Measurements from ENCODE around the gene GNAI3. TPM values are rescaled to one million over a fixed set of nuclear protein-coding genes. Genes with fewer than 3 reads are reported as not detected.

GNAI3 gene
- total and polyA plus RNA-seq, 4 donors: 2.7 to 10.4 (median 6.5) TPM

- DNase-seq (peak; percentile 60 to 77 (median 63)), ATAC-seq (ENCODE audit: insufficient read depth, low FRiP score) (no peak)
- Histone ChIP-seq H3K9ac (ENCODE audit: insufficient read depth in 1 of 2, low read length in 2 of 2) (no peak overlapping the region), H3K4me1 (ENCODE audit: control insufficient read depth in 5 of 5, insufficient read depth in 5 of 5, low read length in 5 of 5) (peaks cover 0 to 9% (median 3%) of the 10 kb centered on the region in 5 donors), H3K36me3 (ENCODE audit: control insufficient read depth in 4 of 4, insufficient read depth in 4 of 4, low read length in 4 of 4) (no peaks in the 10 kb centered on the region), H3K27me3 (ENCODE audit: control insufficient read depth in 3 of 3, insufficient read depth in 3 of 3, low read length in 2 of 3) (no peaks in the 10 kb centered on the region), H3K4me3 (no peak overlapping the region), H3K9me3 (ENCODE audit: control insufficient read depth in 4 of 4, insufficient read depth in 3 of 4, low read length in 3 of 4) (no peaks in the 10 kb centered on the region), H3K27ac (ENCODE audit: low read depth in 1 of 2, low read length in 1 of 2) (no peak overlapping the region)
- TF ChIP-seq CTCF (IDR thresholded peaks at IDR 0.05; ENCODE audit: control extremely low read depth, extremely low read depth): peak; percentile 86
- 22 to 33% methylated on average over 5 of the region's 5 CpGs for WGBS, 2 donors
Measured at GRCh38 chr1:109640285-109640865, 92.0 kb downstream of the GNAI3 start.

GRCh38 chr1:109641078-109641740, 92.8 kb downstream of the GNAI3 start:
- TF ChIP-seq CTCF (IDR thresholded peaks at IDR 0.05; ENCODE audit: control extremely low read depth, extremely low read depth): no peak
- no peaks in the 10 kb centered on the region for H3K27me3 ChIP-seq (ENCODE audit: control insufficient read depth in 3 of 3, insufficient read depth in 3 of 3, low read length in 2 of 3)
- 83 to 97% methylated on average over 2 of the region's 2 CpGs for WGBS, 2 donors
- ATAC-seq (ENCODE audit: insufficient read depth, low FRiP score) (no peak), DNase-seq (no peak)
- H3K4me1 ChIP-seq (ENCODE audit: control insufficient read depth in 5 of 5, insufficient read depth in 5 of 5, low read length in 5 of 5): peaks cover 0 to 9% (median 3%) of the 10 kb centered on the region in 5 donors
- H3K36me3 ChIP-seq (ENCODE audit: control insufficient read depth in 4 of 4, insufficient read depth in 4 of 4, low read length in 4 of 4): no peaks in the 10 kb centered on the region
- H3K9me3 ChIP-seq (ENCODE audit: control insufficient read depth in 4 of 4, insufficient read depth in 3 of 4, low read length in 3 of 4): no peaks in the 10 kb centered on the region
- H3K27ac ChIP-seq (ENCODE audit: low read depth in 1 of 2, low read length in 1 of 2): no peak overlapping the region
- H3K9ac ChIP-seq (ENCODE audit: insufficient read depth in 1 of 2, low read length in 2 of 2): no peak overlapping the region
- no peak overlapping the region for H3K4me3 ChIP-seq

GRCh38 chr1:109641861-109642260, 93.4 kb downstream of the GNAI3 start:
- peaks cover 0 to 9% (median 3%) of the 10 kb centered on the region in 5 donors for H3K4me1 ChIP-seq (ENCODE audit: control insufficient read depth in 5 of 5, insufficient read depth in 5 of 5, low read length in 5 of 5)
- H3K27ac ChIP-seq (ENCODE audit: low read depth in 1 of 2, low read length in 1 of 2): no peak overlapping the region
- H3K27me3 ChIP-seq (ENCODE audit: control insufficient read depth in 3 of 3, insufficient read depth in 3 of 3, low read length in 2 of 3): no peaks in the 10 kb centered on the region
- no peak overlapping the region for H3K4me3 ChIP-seq
- no peaks in the 10 kb centered on the region for H3K9me3 ChIP-seq (ENCODE audit: control insufficient read depth in 4 of 4, insufficient read depth in 3 of 4, low read length in 3 of 4)
- WGBS, 2 donors: 53 to 75% methylated on average over 2 of the region's 2 CpGs
- DNase-seq (no peak), ATAC-seq (ENCODE audit: insufficient read depth, low FRiP score) (no peak)
- no peak overlapping the region for H3K9ac ChIP-seq (ENCODE audit: insufficient read depth in 1 of 2, low read length in 2 of 2)
- TF ChIP-seq CTCF (IDR thresholded peaks at IDR 0.05; ENCODE audit: control extremely low read depth, extremely low read depth): no peak
- H3K36me3 ChIP-seq (ENCODE audit: control insufficient read depth in 4 of 4, insufficient read depth in 4 of 4, low read length in 4 of 4): no peaks in the 10 kb centered on the region

Measured in lung (tissue), 12 donors.